HG03039 (cell line): ENCODE data around the gene CHERP.
"Not testable (repeated sequence)": the region's sequence is repeated elsewhere in the genome, so short reads cannot be mapped to it uniquely, and the experiment has no call there.

ENCODE experiments used
- ATAC-seq: cut with Tn5 transposase; IDR thresholded peaks from one replicate; pipeline ENCODE4 v1.9.1; 2021; ENCODE audit warnings: mild to moderate bottlenecking, moderate library complexity; ENCODE audit not compliant: unreplicated experiment

CHERP gene

DNA sequence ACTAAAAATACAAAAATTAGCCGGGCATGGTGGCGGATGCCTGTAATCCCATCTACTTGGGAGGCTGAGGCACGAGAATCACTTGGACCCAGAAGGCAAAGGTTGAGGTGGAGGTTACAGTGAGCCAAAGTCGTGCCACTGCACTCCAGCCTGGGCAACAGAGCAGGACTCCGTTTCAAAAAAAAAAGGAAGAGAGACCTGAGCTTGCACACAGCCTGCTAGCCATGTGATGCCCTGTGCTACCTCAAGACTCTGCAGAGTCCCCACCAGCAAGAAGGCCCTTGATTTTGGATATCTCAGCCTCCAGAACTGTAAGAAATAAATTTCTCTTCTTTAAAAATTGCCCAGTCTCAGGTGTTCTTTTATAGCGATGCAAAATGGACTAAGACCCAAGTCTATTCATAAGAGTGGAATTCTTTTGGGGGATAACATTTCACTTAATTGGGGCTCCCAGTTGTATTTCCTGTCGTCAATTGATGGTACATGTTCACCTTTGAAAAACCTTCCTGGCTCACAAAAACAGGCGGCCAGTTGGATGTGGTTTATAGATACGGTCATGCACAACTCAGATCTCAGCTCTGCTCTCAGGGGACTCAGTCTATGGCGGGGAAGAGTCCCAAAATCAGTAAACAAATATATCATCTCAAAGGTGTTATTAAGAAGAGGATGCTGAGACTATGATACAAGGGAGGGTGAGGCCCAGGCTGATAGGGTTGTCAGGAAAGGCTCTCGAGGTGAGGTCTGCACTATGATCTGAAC is 2.4 kb upstream of the CHERP start:
- no peak for ATAC-seq

DNA sequence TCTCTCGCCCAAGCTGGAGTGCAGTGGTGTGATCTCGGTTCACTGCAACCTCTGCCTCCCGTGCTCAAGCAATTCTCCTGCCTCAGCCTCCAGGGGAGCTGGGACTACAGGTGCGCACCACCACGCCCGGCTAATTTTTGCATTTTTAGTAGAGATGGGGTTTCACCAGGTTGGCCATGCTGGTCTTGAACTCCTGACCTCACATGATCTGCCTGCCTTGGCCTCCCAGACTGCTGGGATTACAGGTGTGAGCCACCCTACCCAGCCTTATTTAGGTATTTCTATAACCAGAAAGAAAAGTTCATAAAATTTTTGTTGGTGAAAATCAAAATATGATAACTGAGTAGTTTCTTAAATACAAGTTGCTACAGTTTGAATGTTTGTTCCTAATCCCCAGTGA is 1.5 kb upstream of the CHERP start:
- ATAC-seq: not testable (repeated sequence)

DNA sequence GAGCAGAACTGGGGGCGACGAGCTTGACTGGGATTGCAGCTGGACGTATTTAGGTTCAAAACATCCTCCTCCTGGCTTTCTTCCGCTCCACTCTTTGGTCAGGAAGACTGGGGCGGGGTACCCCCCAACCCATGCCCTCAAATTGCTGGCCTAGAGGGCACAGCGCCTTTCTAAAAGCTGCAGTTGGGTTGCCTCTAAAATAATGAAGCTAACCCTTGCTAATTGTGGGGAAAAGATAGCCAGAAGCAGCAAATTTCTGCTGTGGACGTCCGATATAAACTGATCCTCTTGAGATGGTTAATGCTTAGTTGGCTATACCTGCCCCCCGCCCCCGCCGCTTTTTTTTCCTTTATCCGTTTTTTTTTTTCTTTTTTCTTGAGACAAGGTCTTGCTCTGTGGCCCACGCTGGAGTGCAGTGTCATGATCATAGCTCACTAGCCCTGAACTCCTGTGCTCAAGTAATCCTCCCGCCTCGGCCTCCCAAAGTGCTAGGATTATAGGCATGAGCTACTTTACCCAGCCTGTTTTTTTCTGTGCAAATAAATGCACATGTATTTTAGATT is 754 bp upstream of the CHERP start:
- ATAC-seq: no peak

DNA sequence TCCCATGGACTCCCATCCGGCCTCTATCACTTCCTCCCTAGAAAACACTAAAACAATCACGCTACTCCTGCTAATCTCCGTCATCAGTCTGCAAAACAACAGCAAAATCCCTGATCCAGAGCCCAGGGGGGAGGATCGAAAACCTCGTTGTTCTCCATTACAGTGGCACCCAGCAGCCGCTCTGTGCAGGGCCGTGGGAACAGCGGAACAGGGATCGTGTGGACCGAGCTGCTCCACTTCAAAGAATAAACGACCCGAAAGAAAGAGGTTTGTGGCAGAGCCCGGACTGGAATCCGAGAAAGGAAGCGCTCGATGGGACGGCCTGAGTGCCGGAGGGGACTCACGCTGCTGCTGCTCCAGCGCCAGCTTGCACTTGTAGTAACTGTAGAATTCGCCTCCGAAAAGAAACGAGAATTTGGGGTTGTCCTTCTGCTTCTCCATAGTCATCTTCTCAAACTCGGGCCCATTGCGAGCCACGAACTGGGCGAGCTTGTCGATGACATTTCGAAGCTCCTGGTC is 652 bp downstream of the CHERP start:
- ATAC-seq: no peak

DNA sequence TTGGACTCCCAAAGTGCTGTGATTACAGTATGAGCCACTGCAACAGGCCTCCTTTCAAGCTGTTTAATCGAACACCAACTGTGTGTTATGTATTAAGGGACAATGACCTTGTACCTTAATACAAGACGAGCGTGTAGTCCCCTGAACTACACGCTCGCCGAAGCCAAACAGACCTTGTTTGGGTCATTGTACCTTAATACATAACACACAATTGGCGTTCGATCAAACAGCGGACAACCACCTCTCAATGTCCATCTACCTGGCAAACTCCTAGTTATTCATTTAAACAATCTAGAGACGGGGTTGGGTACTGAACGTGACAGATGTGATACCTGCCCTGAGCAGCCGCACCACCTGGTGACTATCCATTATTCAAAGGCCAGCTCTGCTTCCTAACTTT is 1.3 kb downstream of the CHERP start:
- no peak for ATAC-seq

DNA sequence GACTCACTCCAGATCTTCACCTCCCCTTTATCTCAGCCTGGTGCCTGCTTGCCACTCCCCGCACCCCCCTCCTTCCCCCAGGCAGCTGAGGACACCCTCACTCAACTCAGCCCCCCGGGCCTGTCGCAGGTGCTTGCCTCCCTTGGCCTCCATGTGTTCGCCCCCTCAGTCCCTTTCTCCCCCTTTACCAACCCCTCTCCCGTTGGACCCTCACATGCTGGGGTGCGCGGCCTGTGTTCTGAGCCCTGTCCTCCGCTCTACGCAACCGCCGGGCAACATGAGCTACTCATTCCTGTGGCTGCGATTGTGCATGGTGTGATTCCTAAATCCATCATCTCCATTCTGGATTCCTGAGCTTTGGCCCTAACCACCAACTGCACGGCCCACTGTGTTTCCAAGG is 5.1 kb downstream of the CHERP start:
- no peak for ATAC-seq

DNA sequence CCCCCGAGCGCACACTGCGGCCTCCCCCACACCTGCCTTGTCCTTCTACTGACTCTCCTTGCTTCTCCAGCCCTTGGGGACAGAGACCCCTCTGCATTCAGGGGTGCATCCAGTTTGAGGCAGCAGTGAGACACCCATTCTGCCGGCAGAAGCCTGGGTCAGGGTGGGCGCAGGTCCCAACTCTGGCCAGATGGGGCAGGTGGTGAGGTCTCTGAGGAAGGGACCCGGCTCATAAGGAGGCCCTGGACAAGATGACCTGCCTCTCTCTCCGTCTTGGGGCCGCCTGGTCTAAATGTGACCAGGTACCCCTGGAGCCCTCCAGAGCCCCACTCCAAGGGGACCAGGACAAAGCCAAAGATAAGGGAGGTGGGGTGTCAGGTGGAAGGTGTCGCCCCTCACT is 6.1 kb downstream of the CHERP start:
- no peak for ATAC-seq

DNA sequence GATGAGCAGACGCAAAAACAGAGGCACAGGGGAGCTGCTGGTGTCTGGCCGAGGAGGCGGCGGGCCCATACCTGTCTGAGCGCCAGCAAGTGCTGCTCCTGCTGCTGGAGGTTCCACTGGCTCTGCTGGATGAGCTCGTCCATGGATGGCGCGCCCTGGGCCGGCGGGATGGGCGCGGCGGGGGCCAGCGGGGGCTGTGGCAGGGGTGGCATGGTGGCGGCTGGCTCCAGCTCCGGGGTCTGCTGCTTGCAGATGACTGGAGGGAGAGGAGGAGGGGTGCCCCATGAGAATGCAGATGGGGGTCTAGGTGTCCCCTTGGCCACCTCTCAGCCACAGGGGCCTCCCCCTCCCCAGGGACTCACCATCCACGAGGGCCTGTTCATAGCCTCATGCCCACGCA is 6.9 kb downstream of the CHERP start:
- no peak for ATAC-seq

DNA sequence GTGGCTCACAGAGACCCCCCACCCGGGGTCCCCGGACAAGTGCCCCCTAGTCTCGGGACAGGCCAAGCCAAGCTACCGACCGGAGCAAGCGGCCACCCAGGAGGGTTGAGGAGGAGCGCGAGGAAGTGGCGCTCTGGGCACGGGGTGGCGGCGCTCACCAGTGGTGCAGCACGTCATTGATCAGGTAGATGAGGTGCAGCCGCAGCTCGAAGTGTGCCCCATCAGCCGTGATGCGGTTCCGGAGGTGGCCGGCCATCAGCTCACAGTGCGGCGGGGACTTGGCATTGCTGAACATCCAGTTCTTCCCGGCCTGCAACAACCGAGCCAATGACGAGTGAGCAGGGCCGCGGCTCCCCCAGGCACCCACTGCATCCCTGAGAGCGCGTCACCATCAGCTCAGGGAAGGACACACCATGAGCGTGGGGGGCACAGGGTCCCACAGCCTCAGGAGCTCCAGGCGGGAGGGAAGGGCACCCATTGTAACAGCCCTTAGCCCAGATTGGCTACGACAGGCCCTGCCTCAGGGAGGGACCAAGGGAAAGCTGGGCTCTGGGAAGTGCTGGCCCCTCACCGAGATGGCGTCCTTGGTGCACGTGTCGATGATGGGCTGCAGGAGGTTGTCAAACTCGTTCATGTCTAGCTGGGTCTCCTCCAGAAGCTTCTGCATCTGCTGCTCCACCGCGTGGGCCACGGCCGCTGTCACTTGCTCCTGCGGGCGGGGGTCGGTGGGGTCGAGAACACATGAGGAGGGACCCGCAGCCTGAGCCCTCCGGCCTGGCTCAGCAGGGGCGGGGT is 9.6 kb downstream of the CHERP start:
- no peak for ATAC-seq

DNA sequence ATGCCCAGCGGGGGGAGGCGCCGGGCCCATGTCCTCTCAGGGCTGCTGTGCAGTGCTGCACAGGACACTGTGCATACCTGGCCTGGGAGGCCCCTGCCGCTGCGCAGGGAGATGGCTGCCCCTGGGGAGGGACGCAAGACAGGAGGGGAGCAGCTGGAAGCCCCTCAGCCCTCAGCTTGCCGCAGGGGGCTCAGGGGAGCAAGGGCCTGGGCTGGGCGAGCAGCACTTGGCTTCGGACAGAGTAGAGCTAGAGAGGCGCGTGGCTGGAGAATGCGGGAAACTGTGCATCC is 10.9 kb downstream of the CHERP start:
- ATAC-seq: no peak

DNA sequence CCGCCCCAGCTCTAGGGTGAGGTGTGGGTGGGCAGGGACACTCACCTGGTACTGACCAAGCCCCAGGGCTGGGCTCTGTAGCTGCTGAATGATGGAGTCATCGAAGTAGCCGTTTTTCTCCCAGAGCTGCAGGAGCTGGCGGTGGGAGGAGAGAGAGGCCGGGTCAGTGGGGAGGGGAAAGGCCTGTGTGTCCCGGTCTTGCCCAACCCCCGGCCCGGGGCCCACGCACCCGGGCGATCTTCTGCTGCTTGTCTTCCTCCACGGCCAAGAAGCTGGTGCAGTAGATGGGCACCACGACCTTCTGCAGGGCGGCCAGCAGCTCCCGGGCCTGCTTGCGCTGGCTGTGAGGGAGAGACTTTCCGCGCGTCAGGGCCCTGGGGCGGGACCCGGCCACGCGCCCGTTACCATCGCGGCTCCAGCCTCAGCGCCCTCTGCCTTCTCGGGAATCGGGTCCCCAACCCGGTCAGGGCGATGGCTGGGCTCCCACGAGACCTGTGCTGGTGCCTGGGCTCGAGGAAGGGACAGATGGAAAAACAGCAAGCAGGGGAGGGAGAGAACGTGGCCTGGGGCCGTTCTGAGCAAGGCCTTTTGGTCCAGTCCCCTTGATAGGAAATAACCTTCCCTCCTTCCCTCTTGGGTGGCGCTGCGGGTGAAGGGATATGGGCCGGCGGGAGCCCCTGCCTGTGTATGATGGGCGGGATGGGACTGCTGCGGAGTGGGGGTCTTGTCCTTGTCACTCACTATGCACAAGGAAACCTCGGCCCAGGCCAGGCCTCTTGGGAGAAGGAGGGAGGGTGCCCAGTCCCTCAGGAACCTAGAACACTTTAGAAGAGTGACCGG is 11.5 kb downstream of the CHERP start:
- ATAC-seq: no peak

DNA sequence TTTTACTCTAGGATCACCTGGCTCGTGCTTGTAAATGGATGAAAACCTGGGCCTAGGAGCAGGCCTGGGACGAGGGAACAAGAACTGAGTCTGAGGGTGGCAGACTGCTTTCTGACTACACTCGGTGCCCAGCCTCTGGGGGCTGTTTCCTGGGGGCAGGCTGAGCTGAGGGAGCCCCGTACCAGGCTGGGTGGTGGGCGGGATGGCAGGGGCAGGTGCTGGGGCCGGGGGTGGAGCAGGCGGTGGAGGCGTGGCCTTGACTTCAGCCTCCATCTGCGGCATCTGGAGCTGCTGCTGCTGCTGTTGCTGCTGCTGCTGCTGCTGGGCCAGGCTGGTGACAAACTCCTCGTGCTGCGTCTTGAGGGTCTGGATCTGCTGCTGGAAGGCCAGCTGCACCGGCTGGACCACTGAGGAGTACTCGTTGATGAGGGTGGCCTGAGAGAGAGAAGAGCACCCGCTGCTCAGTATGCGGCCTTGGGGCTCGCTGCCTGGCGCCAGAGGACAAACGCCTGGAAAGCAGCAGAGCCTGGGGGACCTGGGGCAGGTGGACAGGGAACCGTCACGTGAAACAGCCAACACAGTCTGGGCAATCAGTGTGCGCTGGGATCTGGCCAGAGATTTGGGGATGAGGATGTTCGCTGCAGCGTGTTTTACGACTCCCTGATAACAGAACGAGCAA is 12.6 kb downstream of the CHERP start:
- no peak for ATAC-seq

DNA sequence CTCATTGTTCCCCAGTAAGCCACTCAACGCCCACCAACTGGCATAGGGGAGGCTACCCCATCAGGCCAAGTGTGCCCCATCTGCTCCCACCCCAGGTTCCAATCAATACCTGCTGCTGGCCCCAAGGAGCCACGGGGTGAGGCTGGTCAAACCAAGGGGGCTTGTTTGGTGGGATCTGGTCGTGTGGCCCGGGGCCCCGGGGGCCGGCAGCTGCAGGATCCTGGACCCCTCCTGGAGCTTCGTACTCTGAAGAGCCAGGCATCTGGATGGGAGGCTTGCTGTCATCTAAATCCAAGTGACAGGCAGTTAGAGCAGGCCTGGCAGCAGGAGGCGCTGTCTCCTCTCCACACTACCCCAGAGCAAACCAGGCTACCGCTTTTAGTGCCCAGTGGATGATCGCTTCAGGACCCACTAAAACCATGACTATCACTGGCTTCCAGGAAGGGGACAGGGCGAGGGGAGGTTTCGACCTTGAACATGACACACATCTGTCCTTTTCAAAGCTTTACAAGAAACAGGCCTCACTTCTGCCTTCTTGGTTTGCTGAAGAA is 14.2 kb downstream of the CHERP start:
- ATAC-seq: no peak

DNA sequence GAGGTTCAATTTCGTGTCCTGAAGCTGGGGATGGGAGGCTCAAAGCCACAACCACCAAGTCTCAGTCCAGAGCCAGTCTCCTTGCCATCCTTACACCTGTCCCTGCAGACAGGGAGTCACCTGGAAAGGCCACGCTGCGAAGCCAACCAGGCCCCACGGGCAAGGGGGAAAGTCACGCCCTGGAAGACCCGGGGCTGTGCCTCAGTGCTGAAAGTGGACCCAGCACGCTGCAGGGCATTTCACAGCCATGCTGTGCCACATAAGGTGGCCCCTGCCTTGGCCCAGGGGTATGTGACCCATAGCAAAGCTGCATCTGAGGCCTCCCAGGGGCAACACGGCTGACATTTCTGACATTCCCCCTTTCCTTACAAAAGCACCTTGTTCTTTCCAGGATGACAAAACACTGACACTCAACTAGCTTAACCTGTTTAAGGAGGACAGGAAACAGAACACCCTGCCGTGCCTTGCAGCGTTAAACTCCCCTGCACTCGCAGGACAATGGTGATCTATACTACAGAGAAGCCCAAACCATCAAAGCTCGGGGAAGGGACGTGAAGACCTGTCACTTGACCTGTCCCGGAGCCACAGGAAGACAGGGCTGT is 14.8 kb downstream of the CHERP start:
- no peak for ATAC-seq

DNA sequence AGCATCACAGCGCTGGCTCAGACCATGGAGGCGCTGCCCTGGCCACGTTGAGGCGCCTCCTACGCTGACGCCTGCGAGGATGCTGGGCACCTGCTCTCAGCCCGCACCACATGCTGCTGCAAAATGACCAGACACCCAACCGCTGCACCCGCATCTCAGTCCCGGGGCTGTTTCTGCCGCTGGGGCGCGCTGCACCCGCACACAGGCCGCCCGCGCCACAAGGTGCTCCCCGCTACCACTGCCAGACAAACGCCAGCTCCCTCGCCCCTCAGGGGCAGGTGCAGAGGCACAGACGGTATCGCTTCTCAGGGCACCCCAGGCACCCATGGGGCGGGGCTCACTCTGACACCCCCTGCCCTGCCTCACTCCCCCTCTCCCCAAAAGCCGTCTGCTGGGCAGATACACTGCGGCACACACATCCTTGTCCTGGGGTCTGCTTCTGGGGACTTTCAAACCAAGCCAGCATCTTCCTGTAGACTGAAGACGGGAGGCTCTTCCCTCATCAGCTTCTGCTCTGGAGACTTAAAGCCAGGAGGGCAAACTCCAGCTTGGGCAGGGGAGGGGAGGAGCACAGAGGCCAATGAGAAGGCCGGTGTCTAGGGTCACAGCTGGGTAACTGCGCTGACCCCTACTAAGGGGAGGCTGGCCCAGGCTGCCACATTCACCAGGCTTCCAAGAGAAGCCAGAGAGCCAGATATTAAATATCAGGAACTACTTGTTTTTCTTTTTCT is 16.3 kb downstream of the CHERP start:
- no peak for ATAC-seq

DNA sequence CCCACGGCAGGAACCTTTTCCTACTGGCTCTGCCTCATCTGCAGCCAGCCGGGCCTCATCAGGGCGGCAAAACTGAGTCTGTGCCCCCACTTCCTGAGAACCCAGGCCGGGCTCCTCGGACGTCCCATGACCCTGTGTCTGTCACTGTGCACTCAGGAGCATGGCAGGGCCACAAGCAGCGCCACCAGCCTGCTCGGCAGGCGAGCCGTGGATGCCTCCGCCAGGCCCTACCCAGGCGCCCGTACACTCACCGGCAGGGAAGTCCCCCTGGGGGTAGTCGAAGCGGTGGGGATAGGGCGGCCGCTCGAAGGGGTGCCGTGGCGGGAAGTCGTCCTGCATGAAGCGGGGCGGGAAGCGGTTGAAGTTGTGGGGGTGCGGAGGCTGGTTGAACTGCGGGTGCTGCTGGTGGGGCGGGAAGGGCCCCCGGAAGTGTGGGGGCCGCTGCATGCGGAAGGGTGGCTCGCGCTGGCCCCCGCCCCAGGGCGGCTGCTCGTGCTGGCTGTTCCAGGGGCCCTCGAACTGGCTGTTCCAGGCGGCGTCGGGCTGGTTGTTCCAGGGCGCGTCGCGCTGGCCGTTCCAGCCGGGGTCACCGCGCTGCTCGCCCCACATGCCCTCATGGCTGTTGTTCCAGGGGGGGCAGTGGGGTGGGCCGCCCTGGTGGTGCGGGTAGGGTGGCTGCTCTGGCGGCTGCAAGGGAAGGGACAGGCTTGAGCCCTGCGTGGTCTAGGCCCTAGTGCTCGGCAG is 17.1 kb downstream of the CHERP start:
- ATAC-seq: no peak

DNA sequence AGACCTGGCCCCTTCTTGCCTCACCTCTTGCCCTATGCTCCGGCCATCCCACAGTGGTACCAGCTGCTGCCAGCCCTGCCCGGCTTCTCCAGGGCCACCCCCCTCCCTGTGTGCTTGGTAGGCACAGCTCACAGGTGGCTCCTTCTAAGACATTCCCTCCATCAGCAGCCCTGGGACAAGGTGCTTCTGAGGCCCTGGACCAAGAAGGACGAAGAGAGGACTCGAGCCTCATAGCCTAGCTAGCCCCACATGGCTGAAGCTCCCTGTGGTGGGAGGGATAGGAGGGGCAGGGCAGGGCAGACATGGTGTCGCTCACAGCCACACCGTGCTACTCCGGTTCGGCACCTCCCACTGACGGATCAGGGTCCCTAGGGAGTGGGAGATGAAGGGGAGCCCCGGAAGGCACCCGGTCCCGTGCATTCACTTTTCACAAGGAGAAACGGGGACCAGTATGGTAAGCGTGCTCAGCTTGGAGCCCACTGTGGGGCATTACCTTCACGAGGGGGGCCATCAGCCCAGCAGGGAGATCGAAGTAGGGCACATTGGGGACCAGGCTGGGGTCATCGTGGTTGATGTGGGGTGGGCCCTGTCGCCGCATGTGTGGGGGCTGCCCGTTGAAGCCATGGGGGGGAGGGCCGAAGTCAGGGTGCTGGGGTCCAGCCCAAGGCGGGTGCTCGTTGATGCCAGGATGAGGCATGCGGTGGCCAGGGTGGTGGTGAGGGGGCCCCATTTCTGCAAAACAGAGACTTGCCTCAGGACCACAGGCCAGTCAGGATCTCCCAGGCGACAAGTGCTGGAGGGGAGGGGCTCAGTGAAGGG is 19.5 kb downstream of the CHERP start:
- no peak for ATAC-seq
